Left ventricle myocardium inferior (tissue), 1 donor: Measurements from ENCODE around the gene ZNF385D. TPM values are rescaled to one million over a fixed set of nuclear protein-coding genes. Genes with fewer than 3 reads are reported as not detected.
"Not testable (repeated sequence)": the region's sequence is repeated elsewhere in the genome, so short reads cannot be mapped to it uniquely, and the experiment has no call there.

ENCODE experiments used
- DNase-seq: peaks from one replicate; pipeline ENCODE4 v3.0.0-alpha.2; 2020
- H3K27ac ChIP-seq: fragments of 200-600 bp; replicated peaks from 2 replicates; pipeline ENCODE4 v1.8.0; 2021
- H3K27me3 ChIP-seq: fragments of 200-600 bp; 2 replicates; pipeline ENCODE4 v1.8.0; 2021; ENCODE audit warnings: low read depth
- H3K36me3 ChIP-seq: fragments of 200-600 bp; 2 replicates; pipeline ENCODE4 v1.8.0; 2021
- H3K4me1 ChIP-seq: fragments of 200-600 bp; 2 replicates; pipeline ENCODE4 v1.8.0; 2021
- H3K4me3 ChIP-seq: fragments of 200-600 bp; 2 replicates; pipeline ENCODE4 v1.8.0; 2021; ENCODE audit warnings: mild to moderate bottlenecking, moderate library complexity
- H3K9me3 ChIP-seq: fragments of 200-600 bp; replicated peaks from 2 replicates; pipeline ENCODE4 v1.8.0; 2021
- CTCF ChIP-seq: fragments of 200-600 bp; IDR thresholded peaks from 2 replicates; pipeline ENCODE4 v1.8.0; 2021; ENCODE audit warnings: antibody characterized with exemption, mild to moderate bottlenecking, borderline replicate concordance
- intact Hi-C: fragments of 100-400 bp; cut with micrococcal nuclease; formaldehyde crosslinking; loops from one replicate; pipeline ENCODE4 v1.11.0; 2022
- total RNA-seq: library from RNA; stranded (reverse); fragmentation: NEBNext Ultra II Directional; extraction: Animal tissue kit (Norgen Biotek cat#: 25700); gene quantifications from one replicate; pipeline ENCODE4 v1.2.1, GENCODE V29; 2021
- donor health status: DM: no; HTN: yes; CAD: no; lungs with severe emphysema.

The ZNF385D gene
- total RNA-seq, 1 donor from 2014 or later, result 2.3 TPM

GRCh38 chr3:21398461-21398860, 352.5 kb downstream of the ZNF385D start:
- Histone ChIP-seq H3K4me1 (no peaks in the 10 kb centered on the region), H3K27me3 (no peaks in the 10 kb centered on the region), H3K4me3 (no peak overlapping the region), H3K36me3 (no peaks in the 10 kb centered on the region), H3K27ac (no peak overlapping the region), H3K9me3 (peaks cover 1% of the 10 kb centered on the region)
- DNase-seq, result no peak
- no peak for TF ChIP-seq CTCF
- intact Hi-C loops, result no loop called here

- Histone ChIP-seq H3K27ac (peak overlapping the region; percentile 10), H3K27me3 (no peaks in the 10 kb centered on the region), H3K4me1 (no peaks in the 10 kb centered on the region), H3K9me3 (peaks cover 8% of the 10 kb centered on the region), H3K4me3 (no peak overlapping the region), H3K36me3 (no peaks in the 10 kb centered on the region)
- no peak for TF ChIP-seq CTCF
- intact Hi-C loops, result no loop called here
- no peak for DNase-seq
Observed at GRCh38 chr3:21393683-21394311, 357.2 kb downstream of the ZNF385D start.

GRCh38 chr3:21392526-21392925, 358.5 kb downstream of the ZNF385D start:
- no peaks in the 10 kb centered on the region for H3K36me3 ChIP-seq
- no peak for DNase-seq
- H3K9me3 ChIP-seq, result peaks cover 20% of the 10 kb centered on the region

GRCh38 chr3:21390856-21391255, 360.2 kb downstream of the ZNF385D start:
- TF ChIP-seq CTCF, result no peak
- Histone ChIP-seq H3K27ac (no peak overlapping the region), H3K4me1 (no peaks in the 10 kb centered on the region), H3K27me3 (no peaks in the 10 kb centered on the region), H3K36me3 (no peaks in the 10 kb centered on the region), H3K9me3 (peaks cover 31% of the 10 kb centered on the region), H3K4me3 (no peak overlapping the region)
- DNase-seq, result no peak
- intact Hi-C loops, result no loop called here

More at GRCh38 chr3:21392526-21392925, 358.5 kb downstream of the ZNF385D start:
- intact Hi-C loops, result no loop called here
- TF ChIP-seq CTCF, result no peak
- H3K4me1 ChIP-seq, result no peaks in the 10 kb centered on the region
- no peak overlapping the region for H3K4me3 ChIP-seq
- H3K27ac ChIP-seq, result no peak overlapping the region
- no peaks in the 10 kb centered on the region for H3K27me3 ChIP-seq

GRCh38 chr3:21390136-21390535, 360.9 kb downstream of the ZNF385D start:
- no peaks in the 10 kb centered on the region for H3K27me3 ChIP-seq
- no peaks in the 10 kb centered on the region for H3K36me3 ChIP-seq
- H3K9me3 ChIP-seq, result peaks cover 31% of the 10 kb centered on the region
- no peak overlapping the region for H3K4me3 ChIP-seq
- DNase-seq, result no peak
- TF ChIP-seq CTCF, result no peak
- no peaks in the 10 kb centered on the region for H3K4me1 ChIP-seq
- H3K27ac ChIP-seq, result no peak overlapping the region
- intact Hi-C loops, result no loop called here

GRCh38 chr3:21387142-21387826, 363.7 kb downstream of the ZNF385D start:
- peaks cover 31% of the 10 kb centered on the region for H3K9me3 ChIP-seq
- DNase-seq, intact Hi-C loops, H3K4me3 ChIP-seq, H3K36me3 ChIP-seq, H3K27me3 ChIP-seq, H3K27ac ChIP-seq, H3K4me1 ChIP-seq: not testable (repeated sequence)

GRCh38 chr3:21378036-21378435, 373.0 kb downstream of the ZNF385D start:
- H3K9me3 ChIP-seq, H3K4me3 ChIP-seq, H3K27ac ChIP-seq, DNase-seq, H3K27me3 ChIP-seq, H3K4me1 ChIP-seq, H3K36me3 ChIP-seq, intact Hi-C loops: not testable (repeated sequence)
